GM12875 (cell line): ENCODE measurements around the gene NAB2.
"Not testable (repeated sequence)": the region's sequence is repeated elsewhere in the genome, so short reads cannot be mapped to it uniquely, and the experiment has no call there.

Source experiments
- H3K4me3 ChIP-seq: one replicate; pipeline ENCODE4 v1.5.1; 2011; ENCODE audit warnings: low read depth, low read length, control low read depth
- TF ChIP-seq, protein P1 (sequence below): IDR thresholded peaks from 2 replicates; pipeline ENCODE4 v1.5.1; 2011; ENCODE audit warnings: low read depth, mild to moderate bottlenecking, control low read depth, inconsistent platforms, low read length, moderate library complexity, borderline replicate concordance; ENCODE audit not compliant: insufficient read depth

Gene NAB2

DNA sequence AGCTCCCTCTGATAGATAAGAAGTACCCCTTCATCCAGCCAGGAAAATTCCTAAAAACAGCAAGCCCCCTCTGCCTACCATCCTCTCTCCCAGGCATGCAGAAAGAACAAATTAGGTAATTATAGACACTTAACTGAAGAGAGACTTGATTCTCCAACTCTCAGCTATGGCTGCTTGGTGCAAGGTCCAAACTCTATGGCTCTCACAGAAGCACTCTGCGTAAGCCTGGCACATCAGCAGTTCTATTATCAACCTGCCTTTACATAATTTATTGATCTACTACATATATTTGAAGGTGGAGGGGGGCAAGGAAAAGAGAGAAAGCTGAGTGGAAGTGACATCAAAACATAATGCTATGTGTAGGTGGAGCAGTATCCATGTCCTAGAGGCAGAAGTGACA lies 37.9 kb upstream of the NAB2 start:
- no peak overlapping the region for H3K4me3 ChIP-seq
- TF ChIP-seq, protein P1, sequence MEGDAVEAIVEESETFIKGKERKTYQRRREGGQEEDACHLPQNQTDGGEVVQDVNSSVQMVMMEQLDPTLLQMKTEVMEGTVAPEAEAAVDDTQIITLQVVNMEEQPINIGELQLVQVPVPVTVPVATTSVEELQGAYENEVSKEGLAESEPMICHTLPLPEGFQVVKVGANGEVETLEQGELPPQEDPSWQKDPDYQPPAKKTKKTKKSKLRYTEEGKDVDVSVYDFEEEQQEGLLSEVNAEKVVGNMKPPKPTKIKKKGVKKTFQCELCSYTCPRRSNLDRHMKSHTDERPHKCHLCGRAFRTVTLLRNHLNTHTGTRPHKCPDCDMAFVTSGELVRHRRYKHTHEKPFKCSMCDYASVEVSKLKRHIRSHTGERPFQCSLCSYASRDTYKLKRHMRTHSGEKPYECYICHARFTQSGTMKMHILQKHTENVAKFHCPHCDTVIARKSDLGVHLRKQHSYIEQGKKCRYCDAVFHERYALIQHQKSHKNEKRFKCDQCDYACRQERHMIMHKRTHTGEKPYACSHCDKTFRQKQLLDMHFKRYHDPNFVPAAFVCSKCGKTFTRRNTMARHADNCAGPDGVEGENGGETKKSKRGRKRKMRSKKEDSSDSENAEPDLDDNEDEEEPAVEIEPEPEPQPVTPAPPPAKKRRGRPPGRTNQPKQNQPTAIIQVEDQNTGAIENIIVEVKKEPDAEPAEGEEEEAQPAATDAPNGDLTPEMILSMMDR = no peak

GRCh38 chr12:57053146-57053545 lies 35.8 kb upstream of the NAB2 start:
- not testable (repeated sequence) for H3K4me3 ChIP-seq

GRCh38 chr12:57053901-57054300 lies 35.0 kb upstream of the NAB2 start:
- H3K4me3 ChIP-seq = not testable (repeated sequence)

- H3K4me3 ChIP-seq = no peak overlapping the region
- TF ChIP-seq, protein P1 = no peak
Observed at GRCh38 chr12:57055824-57056223, 33.1 kb upstream of the NAB2 start.

DNA sequence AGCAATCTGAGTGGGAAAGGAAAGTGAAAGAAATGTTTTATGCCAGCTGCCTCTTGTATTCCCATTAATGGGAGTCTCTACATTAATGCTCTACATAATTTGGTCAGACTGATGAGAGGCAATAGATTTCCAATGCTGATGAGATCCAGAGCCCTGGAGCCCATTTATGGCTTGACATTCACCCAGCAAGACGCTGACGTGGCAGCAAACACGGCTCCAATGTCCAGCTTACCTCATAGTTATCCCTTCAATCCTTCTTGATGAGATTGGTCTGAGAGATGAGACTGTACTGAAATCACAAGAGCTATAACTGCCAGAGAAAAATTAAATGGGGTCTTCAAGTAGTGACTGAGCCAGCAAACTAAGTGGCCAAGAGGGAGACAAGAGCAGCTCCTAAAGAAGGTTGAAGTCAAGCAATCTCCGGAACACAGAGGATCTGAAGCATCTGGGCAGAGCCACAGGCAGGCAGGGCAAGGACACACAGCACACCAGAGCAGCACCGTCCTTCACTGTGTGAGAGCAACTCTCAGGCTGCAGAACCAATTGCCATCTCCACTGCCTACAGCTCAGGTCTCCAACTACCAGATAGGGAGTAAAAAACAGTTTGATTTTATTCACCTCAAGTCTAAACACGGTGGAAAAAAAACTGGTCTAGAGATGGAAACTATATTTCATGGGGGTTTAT lies 31.7 kb upstream of the NAB2 start:
- no peak overlapping the region for H3K4me3 ChIP-seq
- TF ChIP-seq, protein P1 = no peak

- H3K4me3 ChIP-seq = no peak overlapping the region
- TF ChIP-seq, protein P1 = no peak
Observed at GRCh38 chr12:57058454-57058853, 30.5 kb upstream of the NAB2 start.

- no peak overlapping the region for H3K4me3 ChIP-seq
- TF ChIP-seq, protein P1 = no peak
Observed at GRCh38 chr12:57063991-57064685, 24.8 kb upstream of the NAB2 start.

GRCh38 chr12:57066245-57066644 lies 22.7 kb upstream of the NAB2 start:
- H3K4me3 ChIP-seq = no peak overlapping the region
- TF ChIP-seq, protein P1 = no peak
